Endothelial cell (in vitro differentiated cells): ENCODE measurements around the gene GPR173. TPM values are rescaled to one million over a fixed set of nuclear protein-coding genes. Genes with fewer than 3 reads are reported as not detected.

Source experiments
- DNase-seq: peaks from one replicate; pipeline ENCODE4 v3.0.0; 2021; ENCODE audit warnings: low spot score
- H3K27ac Mint-ChIP-seq: one replicate; pipeline ENCODE4 v1.8.0; 2021; ENCODE audit warnings: mixed read lengths, inconsistent platforms; ENCODE audit not compliant: unreplicated experiment
- H3K27me3 Mint-ChIP-seq: one replicate; pipeline ENCODE4 v1.8.0; 2021; ENCODE audit warnings: mild to moderate bottlenecking, moderate library complexity, mixed read lengths, inconsistent platforms; ENCODE audit not compliant: unreplicated experiment
- H3K36me3 Mint-ChIP-seq: one replicate; pipeline ENCODE4 v1.8.0; 2021; ENCODE audit warnings: mild to moderate bottlenecking, low read depth, mixed read lengths, inconsistent platforms; ENCODE audit not compliant: unreplicated experiment
- H3K4me1 Mint-ChIP-seq: one replicate; pipeline ENCODE4 v1.8.0; 2021; ENCODE audit warnings: mild to moderate bottlenecking, mixed read lengths, inconsistent platforms; ENCODE audit not compliant: unreplicated experiment
- H3K4me3 Mint-ChIP-seq: one replicate; pipeline ENCODE4 v1.8.0; 2021; ENCODE audit warnings: mild to moderate bottlenecking, mixed read lengths, inconsistent platforms; ENCODE audit not compliant: unreplicated experiment
- H3K9me3 Mint-ChIP-seq: one replicate; pipeline ENCODE4 v1.8.0; 2021; ENCODE audit warnings: mixed read lengths, inconsistent platforms; ENCODE audit not compliant: unreplicated experiment
- total RNA-seq: library from RNA; stranded (reverse); fragmentation: NEBNext Ultra II Directional; extraction: Animal tissue kit (Norgen Biotek cat#: 25700); gene quantifications from one replicate; pipeline ENCODE4 v1.2.1, GENCODE V29; 2021; ENCODE audit not compliant: unreplicated experiment
- TF ChIP-seq, protein P1 (sequence below): fragments of 200-600 bp; sonication (generic); IDR thresholded peaks from one replicate; pipeline ENCODE4 v1.5.0; 2021; ENCODE audit warnings: antibody characterized with exemption; ENCODE audit not compliant: unreplicated experiment

Gene GPR173
- total RNA-seq, 1 donor from 2014 or later: 9.4 TPM

DNA sequence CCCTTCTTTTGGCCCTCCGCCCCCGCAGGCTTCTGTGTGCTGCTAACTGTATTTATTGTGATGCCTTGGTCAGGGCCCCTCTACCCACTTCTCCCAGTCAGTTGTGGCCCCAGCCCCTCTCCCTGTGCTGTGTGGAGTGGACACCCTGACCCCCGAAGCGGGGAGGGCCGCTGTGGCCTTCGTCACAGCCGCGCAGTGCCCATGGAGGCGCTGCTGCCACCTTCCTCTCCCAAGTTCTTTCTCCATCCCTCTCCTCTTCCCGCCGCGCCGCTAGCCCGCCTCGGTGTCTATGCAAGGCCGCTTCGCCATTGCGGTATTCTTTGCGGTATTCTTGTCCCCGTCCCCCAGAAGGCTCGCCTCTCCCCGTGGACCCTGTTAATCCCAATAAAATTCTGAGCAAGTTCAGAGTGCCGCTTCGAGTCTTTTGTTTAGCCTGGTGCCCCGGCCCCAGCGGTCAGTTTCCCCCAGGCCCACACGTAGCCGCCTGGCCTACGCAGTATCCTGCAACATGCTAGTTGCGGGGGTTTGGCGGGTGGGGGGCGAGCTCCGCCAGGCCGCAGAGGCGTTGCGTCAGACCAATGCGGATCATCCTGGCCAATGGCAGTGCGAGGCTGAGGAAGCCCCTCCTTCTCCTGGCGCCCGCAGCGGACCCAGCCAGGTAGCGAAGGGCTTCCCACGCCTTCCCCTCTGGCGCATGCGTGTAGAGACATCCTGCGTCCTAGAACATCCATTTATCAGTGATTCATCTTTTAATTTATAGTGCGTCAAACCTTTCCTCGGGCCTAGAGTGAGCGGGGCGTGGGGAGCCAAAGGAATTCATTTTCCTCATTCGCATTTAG is 39.8 kb downstream of the GPR173 start:
- peak; percentile 59 for DNase-seq
- Mint-ChIP-seq H3K4me3 (peak overlapping the region; percentile 92), H3K27ac (peak overlapping the region; percentile 82), H3K27me3 (peaks cover 2% of the 10 kb centered on the region), H3K9me3 (no peaks in the 10 kb centered on the region), H3K36me3 (peaks cover 17% of the 10 kb centered on the region), H3K4me1 (peaks cover 21% of the 10 kb centered on the region)
- TF ChIP-seq, protein P1, sequence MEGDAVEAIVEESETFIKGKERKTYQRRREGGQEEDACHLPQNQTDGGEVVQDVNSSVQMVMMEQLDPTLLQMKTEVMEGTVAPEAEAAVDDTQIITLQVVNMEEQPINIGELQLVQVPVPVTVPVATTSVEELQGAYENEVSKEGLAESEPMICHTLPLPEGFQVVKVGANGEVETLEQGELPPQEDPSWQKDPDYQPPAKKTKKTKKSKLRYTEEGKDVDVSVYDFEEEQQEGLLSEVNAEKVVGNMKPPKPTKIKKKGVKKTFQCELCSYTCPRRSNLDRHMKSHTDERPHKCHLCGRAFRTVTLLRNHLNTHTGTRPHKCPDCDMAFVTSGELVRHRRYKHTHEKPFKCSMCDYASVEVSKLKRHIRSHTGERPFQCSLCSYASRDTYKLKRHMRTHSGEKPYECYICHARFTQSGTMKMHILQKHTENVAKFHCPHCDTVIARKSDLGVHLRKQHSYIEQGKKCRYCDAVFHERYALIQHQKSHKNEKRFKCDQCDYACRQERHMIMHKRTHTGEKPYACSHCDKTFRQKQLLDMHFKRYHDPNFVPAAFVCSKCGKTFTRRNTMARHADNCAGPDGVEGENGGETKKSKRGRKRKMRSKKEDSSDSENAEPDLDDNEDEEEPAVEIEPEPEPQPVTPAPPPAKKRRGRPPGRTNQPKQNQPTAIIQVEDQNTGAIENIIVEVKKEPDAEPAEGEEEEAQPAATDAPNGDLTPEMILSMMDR: no peak

GRCh38 chrX:53089224-53089842 is 40.7 kb downstream of the GPR173 start:
- H3K27ac Mint-ChIP-seq: peak overlapping the region; percentile 82
- peaks cover 18% of the 10 kb centered on the region for H3K4me1 Mint-ChIP-seq
- no peak for DNase-seq
- H3K27me3 Mint-ChIP-seq: no peaks in the 10 kb centered on the region
- no peaks in the 10 kb centered on the region for H3K9me3 Mint-ChIP-seq
- TF ChIP-seq, protein P1: peak; percentile 59
- peaks cover 15% of the 10 kb centered on the region for H3K36me3 Mint-ChIP-seq
- H3K4me3 Mint-ChIP-seq: peak overlapping the region; percentile 92

GRCh38 chrX:53089925-53090324 is 41.3 kb downstream of the GPR173 start:
- H3K4me3 Mint-ChIP-seq: no peak overlapping the region

GRCh38 chrX:53091354-53091753 is 42.8 kb downstream of the GPR173 start:
- TF ChIP-seq, protein P1: no peak
- Mint-ChIP-seq H3K27ac (no peak overlapping the region), H3K4me3 (no peak overlapping the region), H3K9me3 (no peaks in the 10 kb centered on the region), H3K4me1 (peaks cover 13% of the 10 kb centered on the region), H3K36me3 (peaks cover 1% of the 10 kb centered on the region), H3K27me3 (peaks cover 1% of the 10 kb centered on the region)
- DNase-seq: no peak

More at GRCh38 chrX:53089925-53090324, 41.3 kb downstream of the GPR173 start:
- DNase-seq: no peak
- Mint-ChIP-seq H3K36me3 (peaks cover 11% of the 10 kb centered on the region), H3K4me1 (peaks cover 18% of the 10 kb centered on the region), H3K27ac (no peak overlapping the region), H3K27me3 (no peaks in the 10 kb centered on the region), H3K9me3 (no peaks in the 10 kb centered on the region)
- TF ChIP-seq, protein P1: no peak
